ENCODE measurements around the gene KRTAP10-10.
A peak's percentile ranks its signal among the peaks of the same experiment; 100 is the strongest.
"Not testable (repeated sequence)": the region's sequence is repeated elsewhere in the genome, so short reads cannot be mapped to it uniquely, and the experiment has no call there.

Gene KRTAP10-10

GRCh38 chr21:44650973-44651675, 14.0 kb downstream of the KRTAP10-10 start:
- DNase-seq (ENCODE audit: low spot score) = no peak

- DNase-seq (ENCODE audit: low spot score) = no peak
Measured at GRCh38 chr21:44653123-44653522, 16.0 kb downstream of the KRTAP10-10 start.

DNA sequence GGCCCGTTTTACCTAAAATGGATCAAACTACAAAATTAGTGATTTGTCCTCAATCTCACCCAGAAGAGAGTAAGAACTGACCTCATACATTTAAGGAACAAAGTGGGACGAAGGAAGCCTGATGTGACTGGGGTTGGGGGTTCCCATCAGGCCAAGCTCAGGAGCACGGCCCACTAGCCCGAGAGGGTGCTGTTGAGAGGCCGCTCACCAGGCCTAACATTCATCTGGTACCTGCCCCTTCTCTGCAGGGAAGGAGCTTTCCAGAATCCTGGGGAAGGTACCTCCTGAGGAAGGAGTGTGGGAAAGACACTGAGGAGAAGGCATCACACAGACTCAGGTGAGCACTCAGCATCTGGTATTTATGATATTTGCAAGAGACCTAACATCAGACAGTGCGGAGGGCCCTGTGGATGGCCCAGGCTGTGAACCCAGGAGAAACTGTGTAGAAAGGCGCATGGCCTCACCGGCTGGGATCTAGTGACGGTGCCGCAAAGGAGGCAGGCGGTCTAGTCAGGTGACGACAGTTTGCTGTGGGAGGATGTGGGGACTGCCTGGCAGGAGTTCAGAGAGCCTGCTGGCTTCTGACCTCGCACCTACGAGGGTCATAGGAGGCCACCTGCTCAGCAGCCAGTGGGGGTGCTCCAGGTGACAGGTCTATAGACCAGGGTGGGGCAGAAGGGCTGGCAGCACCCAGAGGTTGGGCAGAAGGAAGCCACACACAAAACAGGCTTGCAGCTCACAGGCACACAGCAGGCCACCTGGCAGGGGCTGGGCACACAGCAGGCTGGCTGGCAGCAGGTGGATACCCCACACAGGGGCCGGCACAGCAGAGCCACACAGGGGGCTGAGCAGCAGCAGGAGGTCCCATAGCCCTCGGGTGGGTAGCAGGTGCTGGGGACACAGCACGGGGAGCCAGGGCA, 16.8 kb downstream of the KRTAP10-10 start:
- no peak for DNase-seq (ENCODE audit: low spot score)

DNA sequence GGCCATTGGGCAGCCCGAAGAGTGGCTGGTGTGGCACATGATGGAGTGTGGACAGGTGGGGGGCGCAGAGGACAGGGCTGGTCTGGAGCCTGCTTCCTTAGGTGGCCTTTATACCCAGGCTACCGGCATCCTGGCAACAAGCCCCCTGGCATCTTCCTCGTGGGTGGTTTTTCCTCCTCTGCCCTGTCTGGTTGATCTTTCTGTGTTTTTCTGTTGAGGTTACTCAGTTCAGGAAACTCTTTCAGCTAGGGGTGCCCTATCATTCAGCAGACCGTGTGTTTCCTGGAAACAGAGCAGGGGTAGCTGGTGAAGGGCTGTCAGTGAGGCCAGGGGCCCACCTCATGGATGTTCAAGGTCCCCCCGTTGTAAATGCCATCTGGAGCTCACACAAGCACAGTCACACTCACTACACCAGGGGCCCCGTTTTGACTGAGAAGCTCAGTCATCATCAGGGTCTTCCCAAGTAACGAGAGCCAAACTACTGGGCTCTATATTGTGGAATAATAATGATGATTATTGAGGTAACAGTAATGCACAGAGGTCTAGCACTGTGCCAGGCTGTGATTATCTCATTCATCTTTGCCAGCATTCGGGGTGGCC, 17.5 kb downstream of the KRTAP10-10 start, which contains the start of gene KRTAP12-4:
Gene KRTAP12-4, minus strand, starts transcription at position 84 of the 600 bp plus-strand sequence. Its CDS starts 45 bp downstream, at position 39.
- no peak for DNase-seq (ENCODE audit: low spot score)

GRCh38 chr21:44656868-44657267, 19.7 kb downstream of the KRTAP10-10 start:
- DNase-seq (ENCODE audit: low spot score) = no peak

DNA sequence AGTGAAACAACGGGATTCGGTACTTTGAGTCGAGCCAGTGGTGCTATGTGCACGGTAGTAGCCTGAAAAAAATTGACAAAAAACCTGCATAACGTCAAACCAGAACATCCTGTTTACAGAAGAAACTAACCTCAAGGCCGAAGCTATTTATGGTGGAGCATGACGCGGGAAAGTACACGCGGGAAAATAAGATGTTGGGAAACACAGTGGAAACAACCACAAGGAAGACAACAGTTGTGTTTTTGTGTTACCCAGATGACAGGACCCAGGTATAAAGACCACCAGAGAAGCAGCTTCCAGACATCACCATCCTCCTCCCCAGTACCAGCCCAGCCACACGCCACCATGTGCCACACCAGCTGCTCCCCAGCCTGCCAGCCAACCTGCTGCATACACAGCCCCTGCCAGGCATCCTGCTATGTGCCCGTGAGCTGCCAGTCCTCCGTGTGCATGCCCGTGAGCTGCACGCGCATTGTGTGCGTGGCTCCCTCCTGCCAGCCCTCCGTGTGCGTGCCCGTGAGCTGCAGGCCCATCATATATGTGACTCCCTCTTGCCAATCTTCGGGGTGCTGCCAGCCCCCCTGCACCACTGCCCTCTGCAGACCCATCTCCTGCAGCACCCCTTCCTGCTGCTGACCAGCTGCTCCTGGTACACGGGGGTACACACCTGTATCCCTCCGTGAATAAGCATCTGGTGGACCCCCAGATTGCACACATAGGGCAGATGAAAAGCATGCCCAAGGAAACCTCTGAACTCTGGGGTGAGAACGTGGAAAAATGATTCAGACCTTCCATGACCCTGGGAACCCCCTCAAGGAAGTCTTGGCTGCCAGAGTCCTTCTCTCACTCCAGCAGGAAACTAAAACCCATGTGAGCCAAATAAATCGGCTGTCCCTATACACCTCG, 20.7 kb downstream of the KRTAP10-10 start, which contains the start of gene KRTAP12-3:
Gene KRTAP12-3, plus strand, starts transcription at position 298 of the 906 bp plus-strand sequence. Its CDS starts 48 bp downstream, at position 346.
- DNase-seq (ENCODE audit: low spot score) = no peak

GRCh38 chr21:44658541-44658910, 21.4 kb downstream of the KRTAP10-10 start:
- DNase-seq (ENCODE audit: low spot score) = no peak

GRCh38 chr21:44658913-44659595, 21.9 kb downstream of the KRTAP10-10 start:
- DNase-seq (ENCODE audit: low spot score) = peak; percentile 41

- DNase-seq (ENCODE audit: low spot score) = not testable (repeated sequence)
Measured at GRCh38 chr21:44661567-44661966, 24.4 kb downstream of the KRTAP10-10 start.

DNA sequence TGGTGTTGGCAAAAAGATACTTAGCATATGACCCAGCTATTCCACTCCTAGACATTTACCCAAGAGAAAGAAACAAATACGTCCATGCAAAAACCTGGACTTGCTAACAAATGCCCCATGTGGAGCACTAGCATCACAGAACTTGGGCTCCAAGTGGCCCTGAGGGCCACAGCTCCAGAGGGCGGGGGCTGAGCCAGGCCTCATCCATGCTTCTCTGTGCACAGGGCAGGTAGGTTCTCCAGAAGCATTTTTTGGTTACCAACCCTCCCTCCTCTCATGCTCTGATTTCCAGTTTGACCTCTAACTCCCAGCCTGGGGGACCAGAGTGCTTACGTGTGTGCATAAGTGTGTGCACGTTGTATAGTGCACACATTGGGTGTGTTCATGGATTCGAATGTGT, 27.5 kb downstream of the KRTAP10-10 start:
- no peak for DNase-seq (ENCODE audit: low spot score)

- no peak for DNase-seq (ENCODE audit: low spot score)
Measured at GRCh38 chr21:44666401-44667320, 29.5 kb downstream of the KRTAP10-10 start, which contains the start of gene KRTAP12-2. Gene KRTAP12-2 (minus strand): TSS chr21:44666927. CDS start chr21:44666886, 41 bp downstream.

- DNase-seq (ENCODE audit: low spot score) = no peak
Measured at GRCh38 chr21:44667612-44668011, 30.5 kb downstream of the KRTAP10-10 start.

DNA sequence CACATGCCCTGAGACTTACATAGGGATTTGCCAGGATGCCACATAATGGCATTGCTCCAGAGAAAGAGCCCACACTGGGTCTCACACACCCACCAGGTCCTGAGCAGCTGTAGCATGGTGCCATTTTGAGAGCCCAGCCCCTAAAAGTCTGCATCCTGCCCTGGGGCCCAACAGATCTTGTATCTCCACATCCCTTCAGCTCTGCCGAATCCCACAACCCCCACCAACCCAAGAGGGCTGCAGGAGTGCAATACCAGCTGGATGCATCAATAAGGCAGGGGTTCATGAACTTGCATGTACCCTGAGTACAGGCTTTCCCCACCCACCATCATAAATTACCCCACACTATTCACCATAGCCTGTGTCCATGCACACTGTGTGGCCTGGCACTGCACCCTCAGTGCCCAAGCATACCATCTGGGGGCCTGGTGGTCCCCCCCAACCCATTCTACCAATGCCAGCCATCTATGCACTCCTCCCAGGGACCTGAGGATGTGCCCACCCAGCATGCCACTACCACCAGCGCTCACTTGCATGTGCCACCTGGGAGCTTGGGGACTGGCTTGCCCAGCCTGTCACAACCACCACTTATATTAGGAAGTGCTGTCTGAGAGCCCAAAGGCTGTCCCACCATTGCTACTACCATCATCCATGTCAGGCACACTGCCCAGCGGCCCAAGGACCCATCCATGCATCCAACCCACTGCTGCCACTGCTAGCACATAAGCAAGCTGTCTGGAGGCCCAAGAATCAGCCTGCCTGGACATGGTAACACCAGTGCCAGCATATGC, 33.7 kb downstream of the KRTAP10-10 start:
- DNase-seq (ENCODE audit: low spot score) = no peak

GRCh38 chr21:44671911-44672310, 34.8 kb downstream of the KRTAP10-10 start:
- DNase-seq (ENCODE audit: low spot score) = no peak

- DNase-seq (ENCODE audit: low spot score) = no peak
Measured at GRCh38 chr21:44677881-44678280, 40.7 kb downstream of the KRTAP10-10 start.

DNA sequence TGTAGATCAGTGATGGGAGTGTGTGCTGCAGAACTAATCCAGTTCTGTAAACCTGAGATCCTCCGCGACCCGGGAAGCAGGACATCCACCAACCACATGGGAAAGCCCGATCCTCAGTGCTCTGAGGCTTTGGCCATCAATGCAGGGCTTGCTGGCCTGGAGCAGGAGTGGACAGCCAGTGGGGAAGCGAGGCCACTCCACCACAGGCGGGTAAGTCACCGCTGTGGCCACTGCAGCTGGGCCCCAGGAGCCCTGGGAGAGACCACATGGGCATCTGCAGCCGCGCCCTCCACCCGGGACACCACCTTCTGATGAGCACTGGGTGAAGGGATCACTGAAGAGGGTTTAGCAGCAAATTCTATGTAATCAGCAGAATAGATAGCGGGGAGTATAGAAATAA, 44.0 kb downstream of the KRTAP10-10 start:
- DNase-seq (ENCODE audit: low spot score) = no peak

DNA sequence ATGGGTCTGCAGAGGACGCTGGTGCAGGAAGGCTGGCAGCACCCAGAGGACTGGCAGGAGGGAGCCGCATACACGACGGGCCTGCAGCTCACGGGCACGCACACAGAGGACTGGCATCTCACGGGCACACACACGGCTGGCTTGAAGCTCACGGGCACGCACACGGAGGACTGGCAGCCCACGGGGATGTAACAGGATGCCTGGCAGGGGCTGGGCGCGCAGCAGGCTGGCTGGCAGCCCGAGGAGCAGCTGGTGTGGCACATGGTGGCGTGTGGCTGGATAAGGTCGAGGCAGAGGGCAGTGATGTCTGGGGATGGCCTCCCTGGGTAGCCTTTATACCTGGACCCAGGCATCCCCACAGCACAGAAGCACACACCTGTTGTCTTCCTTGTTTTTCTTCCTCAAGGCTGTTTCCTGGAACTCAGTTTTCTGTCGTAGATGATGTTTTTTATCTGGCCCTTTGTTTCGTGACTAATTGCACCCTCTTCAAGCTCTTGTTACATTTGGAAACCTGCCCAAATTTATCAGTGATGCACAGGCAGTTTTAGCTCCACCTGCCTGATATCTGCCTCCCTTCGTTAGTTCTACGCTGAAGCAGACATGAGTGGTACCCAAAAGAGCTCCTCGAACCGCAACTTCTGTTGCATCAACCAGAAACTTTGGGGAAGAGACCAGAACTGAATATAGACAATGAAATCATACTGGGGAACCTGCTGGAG, 44.9 kb downstream of the KRTAP10-10 start, which contains the start of gene KRTAP12-1:
Gene KRTAP12-1, minus strand, starts transcription at position 303 of the 719 bp plus-strand sequence. Its CDS starts 40 bp downstream, at position 263.
- DNase-seq (ENCODE audit: low spot score) = no peak

DNA sequence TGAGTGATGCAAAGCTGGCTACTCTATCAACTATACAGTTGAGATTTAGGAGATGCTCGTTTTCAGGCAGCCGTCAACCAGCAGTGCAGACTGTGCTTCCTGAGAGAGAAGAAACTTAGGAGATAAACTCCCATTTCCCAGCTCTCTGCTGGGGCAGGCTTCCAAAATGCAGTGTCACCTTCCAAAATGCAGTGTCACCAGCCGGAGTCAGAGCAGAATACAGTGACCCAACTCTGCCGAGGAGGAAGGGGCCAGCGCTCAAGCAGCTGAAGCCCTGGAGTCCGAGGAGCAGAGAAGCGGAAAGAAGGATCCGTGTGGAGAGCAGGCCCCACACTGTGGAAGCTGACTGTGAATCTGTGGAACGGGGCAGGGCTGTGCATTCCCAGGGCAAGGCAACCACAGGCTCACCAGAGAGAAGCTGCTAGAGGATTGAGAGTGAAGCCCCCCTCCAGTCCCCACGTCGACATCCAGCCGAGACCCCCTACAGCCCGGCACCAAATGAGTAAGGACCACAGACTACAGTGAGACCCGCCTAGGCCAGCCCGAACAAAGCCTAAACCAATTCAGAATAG, 45.5 kb downstream of the KRTAP10-10 start:
- no peak for DNase-seq (ENCODE audit: low spot score)
